H1 (cell line): Measurements from ENCODE around the gene TGM4. TPM values are rescaled to one million over a fixed set of nuclear protein-coding genes. Genes with fewer than 3 reads are reported as not detected.

Experiments
- CTCF ChIA-PET: fragments of 300-600 bp; sonication (Branson Sonifier 250); formaldehyde crosslinking; loops from one replicate; lab custom pipeline; 2021; ENCODE audit not compliant: partially characterized antibody; lab: Charles Lee
- POLR2A ChIA-PET: fragments of 300-600 bp; sonication (Branson Sonifier 250); formaldehyde crosslinking; loops from one replicate; lab custom pipeline; 2021; ENCODE audit warnings: inconsistent platforms; ENCODE audit not compliant: partially characterized antibody; lab: Charles Lee
- DNase-seq, 2 experiments: peaks; one replicate each; pipeline versions ENCODE4 v3.0.0 to v3.0.0-alpha.2; 2010 to 2022; ENCODE audit warnings: low spot score in 2 of 2, low read depth in 1 of 2, mixed read lengths in 1 of 2
- FAIRE-seq: peaks from 2 replicates; lab custom pipeline; 2011; peaks lifted over from hg19 to GRCh38; lab: Jason Lieb, UNC
- H2AFZ ChIP-seq: 2 replicates; pipeline ENCODE4 v1.8.1; 2012; ENCODE audit warnings: low read length, inconsistent platforms
- H2AK5ac ChIP-seq: 2 replicates; pipeline ENCODE4 v1.6.1; 2013; ENCODE audit warnings: low read depth, low read length
- H2BK120ac ChIP-seq: replicated peaks from 2 replicates; pipeline ENCODE3; 2013; ENCODE audit warnings: low read depth, low read length, inconsistent platforms
- H2BK12ac ChIP-seq: 2 replicates; pipeline ENCODE4 v1.6.1; 2013; ENCODE audit warnings: low read depth, low read length
- H2BK15ac ChIP-seq: 2 replicates; pipeline ENCODE4 v1.6.1; 2013; ENCODE audit warnings: low read length
- H2BK20ac ChIP-seq: 2 replicates; pipeline ENCODE4 v1.6.1; 2013; ENCODE audit warnings: low read length
- H2BK5ac ChIP-seq: 2 replicates; pipeline ENCODE4 v1.6.1; 2013; ENCODE audit warnings: low read depth, low read length
- H3K14ac ChIP-seq: 2 replicates; pipeline ENCODE4 v1.6.1; 2013; ENCODE audit warnings: inconsistent platforms; ENCODE audit not compliant: insufficient read length
- H3K18ac ChIP-seq: 2 replicates; pipeline ENCODE4 v1.6.1; 2013; ENCODE audit warnings: low read length; ENCODE audit errors: extremely low read depth
- H3K23ac ChIP-seq: 2 replicates; pipeline ENCODE4 v1.6.1; 2013; ENCODE audit warnings: inconsistent platforms; ENCODE audit not compliant: insufficient read length
- H3K23me2 ChIP-seq: 2 replicates; pipeline ENCODE4 v1.6.1; 2013; ENCODE audit warnings: low read depth, low read length
- H3K27ac ChIP-seq: 2 replicates; pipeline ENCODE4 v1.6.1; 2011; ENCODE audit warnings: low read depth, low read length, inconsistent platforms
- H3K27me3 ChIP-seq, 4 experiments: replicated peaks in 1 of 4; 1 replicate in 1 of 4; 2 replicates in 3 of 4; pipeline versions ENCODE4 v1.6.1 to v1.8.1; 2011 to 2013; ENCODE audit warnings: low read length in 3 of 4, mild to moderate bottlenecking in 3 of 4, inconsistent platforms in 2 of 4, mixed read lengths in 2 of 4, moderate library complexity in 1 of 4; ENCODE audit not compliant: control insufficient read depth in 3 of 4, insufficient read depth in 3 of 4; ENCODE audit errors: extremely low read depth in 1 of 4
- H3K36me3 ChIP-seq, 4 experiments: 2 replicates each; pipeline versions ENCODE4 v1.6.1 to v1.8.1; 2011 to 2013; ENCODE audit warnings: mild to moderate bottlenecking in 4 of 4, low read length in 3 of 4, moderate library complexity in 2 of 4, control low read depth in 1 of 4, inconsistent platforms in 1 of 4; ENCODE audit not compliant: insufficient read depth in 4 of 4, control insufficient read depth in 2 of 4
- H3K4ac ChIP-seq: replicated peaks from 2 replicates; pipeline ENCODE3; 2013; ENCODE audit warnings: low read length, low read depth, mixed read lengths, inconsistent platforms; ENCODE audit not compliant: insufficient read length
- H3K4me1 ChIP-seq, 4 experiments: replicated peaks in 1 of 4; 1 replicate in 1 of 4; 2 replicates in 3 of 4; pipeline versions ENCODE4 v1.6.1 to v1.8.1; 2011 to 2013; ENCODE audit warnings: low read length in 3 of 4, inconsistent platforms in 2 of 4, mixed read lengths in 1 of 4; ENCODE audit not compliant: insufficient read depth in 4 of 4, control insufficient read depth in 3 of 4
- H3K4me2 ChIP-seq, 2 experiments: 2 replicates each; pipeline versions ENCODE4 v1.6.1 to v1.8.1; 2011 to 2013; ENCODE audit warnings: low read depth in 2 of 2, low read length in 2 of 2, control low read depth in 1 of 2, inconsistent platforms in 1 of 2, mild to moderate bottlenecking in 1 of 2; ENCODE audit not compliant: insufficient read depth in 1 of 2
- H3K4me3 ChIP-seq, 4 experiments: fragments of 200-600, 300-600 bp in 1 of 4; sonication (generic), shearing (Covaris generic), sonication (Bioruptor Twin) in 1 of 4; 2 replicates each; pipeline versions ENCODE4 v1.5.1 to v1.8.1; 2011 to 2016; ENCODE audit warnings: low read length in 4 of 4, low read depth in 3 of 4, control low read depth in 2 of 4, inconsistent platforms in 2 of 4, mild to moderate bottlenecking in 2 of 4, mixed read lengths in 1 of 4, moderate library complexity in 1 of 4; ENCODE audit not compliant: insufficient read depth in 2 of 4; ENCODE audit errors: extremely low read depth in 1 of 4
- H3K56ac ChIP-seq: replicated peaks from 2 replicates; pipeline ENCODE3; 2013; ENCODE audit warnings: low read depth, mild to moderate bottlenecking, mixed read lengths, low read length, inconsistent platforms; ENCODE audit not compliant: insufficient read length
- H3K79me1 ChIP-seq: 2 replicates; pipeline ENCODE4 v1.6.1; 2013; ENCODE audit warnings: low read depth, low read length, control low read depth
- H3K79me2 ChIP-seq, 2 experiments: 2 replicates each; pipeline versions ENCODE4 v1.6.1 to v1.8.1; 2012 to 2013; ENCODE audit warnings: low read length in 2 of 2, mild to moderate bottlenecking in 2 of 2, inconsistent platforms in 1 of 2; ENCODE audit not compliant: insufficient read depth in 2 of 2, control insufficient read depth in 1 of 2
- H3K9ac ChIP-seq, 4 experiments: replicated peaks in 1 of 4; 1 replicate in 1 of 4; 2 replicates in 3 of 4; pipeline versions ENCODE4 v1.6.1 to v1.8.1; 2011 to 2013; ENCODE audit warnings: low read depth in 3 of 4, low read length in 3 of 4, control low read depth in 2 of 4, mild to moderate bottlenecking in 2 of 4, moderate library complexity in 2 of 4, inconsistent platforms in 1 of 4; ENCODE audit errors: extremely low read depth in 1 of 4
- H3K9me3 ChIP-seq, 2 experiments: 2 replicates each; pipeline versions ENCODE4 v1.6.1 to v1.8.1; 2012 to 2013; ENCODE audit warnings: mild to moderate bottlenecking in 2 of 2, moderate library complexity in 2 of 2, control low read depth in 1 of 2, inconsistent platforms in 1 of 2, low read depth in 1 of 2, low read length in 1 of 2, mixed read lengths in 1 of 2; ENCODE audit not compliant: insufficient read depth in 2 of 2
- H4K20me1 ChIP-seq, 2 experiments: replicated peaks in 1 of 2; 2 replicates each; pipeline versions ENCODE3 to v1.8.1; 2011 to 2013; ENCODE audit warnings: inconsistent platforms in 2 of 2, low read length in 2 of 2, mild to moderate bottlenecking in 1 of 2; ENCODE audit not compliant: insufficient read depth in 2 of 2, control insufficient read depth in 1 of 2
- H4K5ac ChIP-seq: 2 replicates; pipeline ENCODE4 v1.6.1; 2013; ENCODE audit warnings: low read length, low read depth, mixed read lengths, inconsistent platforms; ENCODE audit not compliant: insufficient read length
- H4K8ac ChIP-seq: 2 replicates; pipeline ENCODE4 v1.8.0; 2013; ENCODE audit warnings: mild to moderate bottlenecking, moderate library complexity, low read length, inconsistent platforms; ENCODE audit not compliant: insufficient read depth; ENCODE audit errors: extremely low read depth
- H4K91ac ChIP-seq: replicated peaks from 2 replicates; pipeline ENCODE3; 2013; ENCODE audit warnings: low read length, mixed read lengths, inconsistent platforms; ENCODE audit not compliant: insufficient read length
- CEBPB ChIP-seq: IDR thresholded peaks from 2 replicates; pipeline ENCODE4 v1.6.1; 2012; ENCODE audit warnings: low read depth, low read length
- JUN ChIP-seq: IDR thresholded peaks from 2 replicates; pipeline ENCODE4 v1.6.1; 2011; ENCODE audit warnings: low read depth, mild to moderate bottlenecking, improper control_type of control experiment, low read length
- JUND ChIP-seq: IDR thresholded peaks from 2 replicates; pipeline ENCODE4 v1.6.1; 2011; ENCODE audit warnings: mild to moderate bottlenecking, improper control_type of control experiment, low read length
- KDM5A ChIP-seq: fragments of 200-600 bp; IDR thresholded peaks from 2 replicates; pipeline ENCODE4 v1.7.1; 2012; ENCODE audit warnings: mild to moderate bottlenecking, low read length, inconsistent platforms, mixed read lengths
- POLR2A ChIP-seq, 2 experiments: IDR thresholded peaks; 1 replicate in 1 of 2; 2 replicates in 1 of 2; pipeline ENCODE4 v1.6.1; 2011; ENCODE audit warnings: low read depth in 2 of 2, low read length in 2 of 2, mild to moderate bottlenecking in 2 of 2; ENCODE audit errors: control extremely low read depth in 1 of 2
- RFX5 ChIP-seq: IDR thresholded peaks from 2 replicates; pipeline ENCODE4 v1.6.1; 2011; ENCODE audit warnings: low read depth, low read length, improper control_type of control experiment, borderline replicate concordance
- TAF1 ChIP-seq: IDR thresholded peaks from 2 replicates; pipeline ENCODE4 v1.6.1; 2011; ENCODE audit warnings: mild to moderate bottlenecking, low read depth, low read length
- TBP ChIP-seq: IDR thresholded peaks from 2 replicates; pipeline ENCODE4 v1.6.1; 2011; ENCODE audit warnings: low read depth, low read length, improper control_type of control experiment
- TEAD4 ChIP-seq: IDR thresholded peaks from 2 replicates; pipeline ENCODE4 v1.6.1; 2012; ENCODE audit warnings: low read depth, low read length, inconsistent platforms, mixed read lengths
- ZNF274 ChIP-seq: IDR thresholded peaks from 2 replicates; pipeline ENCODE4 v1.7.0; 2012; ENCODE audit warnings: low read length, borderline replicate concordance; ENCODE audit errors: extremely low read depth
- WGBS, 2 experiments: shearing (Covaris generic) in 1 of 2; methylation state at CpG; one replicate each; pipeline versions ENCODE4 v1.1.6 to v1.1.7; 2013 to 2015; ENCODE audit warnings: low lambda C conversion rate in 2 of 2, mixed read lengths in 2 of 2, inconsistent platforms in 1 of 2, low coverage in 1 of 2, missing lambda C conversion rate in 1 of 2; ENCODE audit not compliant: insufficient replicate concordance in 2 of 2, insufficient coverage in 1 of 2, insufficient read length in 1 of 2; ENCODE audit errors: extremely low coverage in 1 of 2, missing lambda C conversion rate in 1 of 2; 5-methylcytosine and 5-hydroxymethylcytosine counted together
- polyA plus RNA-seq, 7 experiments: library from polyadenylated mRNA; depleted of rRNA in 3 of 7; stranded (reverse) in 5 of 7; unstranded in 2 of 7; fragments of >200 nt in 5 of 7; fragments of 200-250 nt in 2 of 7; gene quantifications; 1 replicate in 5 of 7; 2 replicates in 1 of 7; 4 replicates in 1 of 7; pipeline versions ENCODE4 v1.2.1 to v1.2.3, GENCODE V29; 2011 to 2013; ENCODE audit warnings: missing spikeins in 2 of 7, mixed read lengths in 2 of 7
- total RNA-seq: library from RNA; stranded (reverse); fragmentation: NEBNext Ultra II Directional; extraction: Animal tissue kit (Norgen Biotek cat#: 25700); gene quantifications from 2 replicates; pipeline ENCODE4 v1.2.1, GENCODE V29; 2021

Gene TGM4
- total and polyA plus RNA-seq, 2 of the 8 experiments (the other 6 are each of a cell fraction or from before 2014, with no cell fraction given), result 0.02 TPM; not detected in 1

GRCh38 chr3:44957986-44958385 lies 83.6 kb downstream of the TGM4 start:
- Histone ChIP-seq H2BK120ac (no peak overlapping the region), H2BK5ac (no peak overlapping the region), H3K4me2 (no peak overlapping the region), H3K14ac (no peak overlapping the region), H3K9me3 (no peaks in the 10 kb centered on the region), H2AK5ac (no peak overlapping the region), H3K23me2 (no peaks in the 10 kb centered on the region), H3K4me3 (no peak overlapping the region), H3K4ac (no peak overlapping the region), H2BK12ac (no peak overlapping the region), H2BK15ac (no peak overlapping the region), H3K27me3 (peaks cover 0 to 1% (median 0%) of the 10 kb centered on the region in 4 experiments; a peak in 1 of 7 replicates), H4K91ac (no peak overlapping the region), H3K9ac (no peak overlapping the region), H2BK20ac (no peak overlapping the region), H3K18ac (no peak overlapping the region), H3K56ac (no peak overlapping the region), H3K79me1 (peaks cover 5% of the 10 kb centered on the region), H3K79me2 (peaks cover 6 to 45% of the 10 kb centered on the region in 2 experiments; a peak in 3 of 4 replicates), H4K8ac (no peak overlapping the region), H3K36me3 (peaks cover 0 to 4% (median 1%) of the 10 kb centered on the region in 4 experiments; a peak in 2 of 8 replicates), H4K20me1 (peaks cover 3 to 7% of the 10 kb centered on the region in 2 experiments), H3K27ac (no peak overlapping the region), H3K4me1 (no peaks in the 10 kb centered on the region), H3K23ac (no peak overlapping the region), H4K5ac (no peak overlapping the region), H2AFZ (no peak overlapping the region)
- ChIA-PET CTCF (no interaction called here), POLR2A (interaction anchor here (1.5 kb wide), 1 partner anchor 20 kb away, joined by 3 read pairs; no protein-coding TSS in a partner anchor)
- FAIRE-seq, result no peak
- TF ChIP-seq ZNF274 (no peak), RFX5 (no peak), CEBPB (no peak), JUN (no peak), KDM5A (no peak), TEAD4 (no peak), TBP (no peak), JUND (no peak), TAF1 (no peak), POLR2A (IDR thresholded peaks at IDR 0.05; ENCODE audit: control extremely low read depth in 1 of 2, low read depth in 2 of 2, low read length in 2 of 2) (no peak)
- WGBS, 2 experiments, result 97% methylated on average over 4 of the region's 4 CpGs; no CpG with 5 or more reads in 1 of the 2 experiments
- no peak for DNase-seq
